BJ (cell line): Measurements from ENCODE around the gene STRADA. TPM values are rescaled to one million over a fixed set of nuclear protein-coding genes. Genes with fewer than 3 reads are reported as not detected.

ENCODE experiments used
- CTCF ChIA-PET: fragments of 350-600 bp; formaldehyde crosslinking; extraction: SDS; loops from one replicate; lab custom pipeline; 2021; ENCODE audit warnings: antibody characterized with exemption, inconsistent platforms; lab: Yijun Ruan, JAX
- POLR2A ChIA-PET: fragments of 300-600 bp; sonication (Branson Sonifier 250); formaldehyde crosslinking; extraction: SDS; loops from one replicate; lab custom pipeline; 2021; ENCODE audit warnings: antibody characterized with exemption; lab: Charles Lee
- DNase-seq: peaks from one replicate; pipeline ENCODE4 v3.0.0-alpha.2; 2011; ENCODE audit warnings: low read depth
- H3K27me3 ChIP-seq: 2 replicates; pipeline ENCODE4 v1.6.0; 2011; ENCODE audit warnings: low read length; ENCODE audit not compliant: control insufficient read depth, insufficient read depth
- H3K36me3 ChIP-seq: 2 replicates; pipeline ENCODE4 v1.5.1; 2011; ENCODE audit warnings: low read length; ENCODE audit not compliant: control insufficient read depth, insufficient read depth
- H3K4me3 ChIP-seq: 2 replicates; pipeline ENCODE4 v1.5.1; 2011; ENCODE audit warnings: low read depth, mild to moderate bottlenecking, control low read depth, low read length
- polyA plus RNA-seq: library from polyadenylated mRNA; depleted of rRNA; stranded (reverse); fragments of >200 nt; gene quantifications from 2 replicates; pipeline ENCODE4 v1.2.3, GENCODE V29; 2011
- TF ChIP-seq, protein P1 (sequence below): IDR thresholded peaks from 2 replicates; pipeline ENCODE4 v1.5.1; 2011; ENCODE audit warnings: low read depth, mild to moderate bottlenecking, control low read depth, inconsistent platforms, low read length, moderate library complexity; ENCODE audit not compliant: insufficient read depth

STRADA gene
- polyA plus RNA-seq, 1 experiment, result 30.9 TPM

GRCh38 chr17:63703029-63703428 is 38.6 kb downstream of the STRADA start:
- DNase-seq, result no peak
- Histone ChIP-seq H3K27me3 (no peaks in the 10 kb centered on the region), H3K4me3 (no peak overlapping the region), H3K36me3 (peaks cover 3% of the 10 kb centered on the region; the same call in 1 of the 2 replicates)
- CTCF ChIA-PET, result interaction anchor here (0.6 to 1.0 kb wide), 2 partner anchors 10 to 39 kb away, joined by 3 to 6 read pairs; partner anchors contain the start of gene STRADA
- TF ChIP-seq, protein P1, sequence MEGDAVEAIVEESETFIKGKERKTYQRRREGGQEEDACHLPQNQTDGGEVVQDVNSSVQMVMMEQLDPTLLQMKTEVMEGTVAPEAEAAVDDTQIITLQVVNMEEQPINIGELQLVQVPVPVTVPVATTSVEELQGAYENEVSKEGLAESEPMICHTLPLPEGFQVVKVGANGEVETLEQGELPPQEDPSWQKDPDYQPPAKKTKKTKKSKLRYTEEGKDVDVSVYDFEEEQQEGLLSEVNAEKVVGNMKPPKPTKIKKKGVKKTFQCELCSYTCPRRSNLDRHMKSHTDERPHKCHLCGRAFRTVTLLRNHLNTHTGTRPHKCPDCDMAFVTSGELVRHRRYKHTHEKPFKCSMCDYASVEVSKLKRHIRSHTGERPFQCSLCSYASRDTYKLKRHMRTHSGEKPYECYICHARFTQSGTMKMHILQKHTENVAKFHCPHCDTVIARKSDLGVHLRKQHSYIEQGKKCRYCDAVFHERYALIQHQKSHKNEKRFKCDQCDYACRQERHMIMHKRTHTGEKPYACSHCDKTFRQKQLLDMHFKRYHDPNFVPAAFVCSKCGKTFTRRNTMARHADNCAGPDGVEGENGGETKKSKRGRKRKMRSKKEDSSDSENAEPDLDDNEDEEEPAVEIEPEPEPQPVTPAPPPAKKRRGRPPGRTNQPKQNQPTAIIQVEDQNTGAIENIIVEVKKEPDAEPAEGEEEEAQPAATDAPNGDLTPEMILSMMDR, result no peak
- POLR2A ChIA-PET, result no interaction called here

DNA sequence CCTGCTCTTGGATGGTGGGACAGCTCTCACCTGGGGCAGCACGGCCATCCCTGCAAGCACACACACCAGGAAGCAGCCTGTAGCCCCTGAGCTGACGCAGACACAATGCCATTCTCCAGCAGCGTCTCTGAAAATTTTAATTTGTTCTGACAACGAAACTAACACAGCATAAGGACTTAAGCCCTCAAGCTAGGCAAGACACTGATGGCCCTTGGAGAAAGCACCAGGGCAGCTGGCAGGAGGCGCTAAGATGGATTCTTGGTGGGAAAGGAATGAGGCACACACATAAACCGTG is 38.9 kb downstream of the STRADA start:
- ChIA-PET CTCF (interaction anchor here (0.6 to 1.0 kb wide), 3 partner anchors 10 to 39 kb away, joined by 3 to 6 read pairs (median 3); partner anchors contain the start of gene STRADA), POLR2A (no interaction called here)
- TF ChIP-seq, protein P1, result no peak
- DNase-seq, result no peak
- no peaks in the 10 kb centered on the region for H3K27me3 ChIP-seq
- peaks cover 3% of the 10 kb centered on the region; the same call in 1 of the 2 replicates for H3K36me3 ChIP-seq
- no peak overlapping the region for H3K4me3 ChIP-seq

DNA sequence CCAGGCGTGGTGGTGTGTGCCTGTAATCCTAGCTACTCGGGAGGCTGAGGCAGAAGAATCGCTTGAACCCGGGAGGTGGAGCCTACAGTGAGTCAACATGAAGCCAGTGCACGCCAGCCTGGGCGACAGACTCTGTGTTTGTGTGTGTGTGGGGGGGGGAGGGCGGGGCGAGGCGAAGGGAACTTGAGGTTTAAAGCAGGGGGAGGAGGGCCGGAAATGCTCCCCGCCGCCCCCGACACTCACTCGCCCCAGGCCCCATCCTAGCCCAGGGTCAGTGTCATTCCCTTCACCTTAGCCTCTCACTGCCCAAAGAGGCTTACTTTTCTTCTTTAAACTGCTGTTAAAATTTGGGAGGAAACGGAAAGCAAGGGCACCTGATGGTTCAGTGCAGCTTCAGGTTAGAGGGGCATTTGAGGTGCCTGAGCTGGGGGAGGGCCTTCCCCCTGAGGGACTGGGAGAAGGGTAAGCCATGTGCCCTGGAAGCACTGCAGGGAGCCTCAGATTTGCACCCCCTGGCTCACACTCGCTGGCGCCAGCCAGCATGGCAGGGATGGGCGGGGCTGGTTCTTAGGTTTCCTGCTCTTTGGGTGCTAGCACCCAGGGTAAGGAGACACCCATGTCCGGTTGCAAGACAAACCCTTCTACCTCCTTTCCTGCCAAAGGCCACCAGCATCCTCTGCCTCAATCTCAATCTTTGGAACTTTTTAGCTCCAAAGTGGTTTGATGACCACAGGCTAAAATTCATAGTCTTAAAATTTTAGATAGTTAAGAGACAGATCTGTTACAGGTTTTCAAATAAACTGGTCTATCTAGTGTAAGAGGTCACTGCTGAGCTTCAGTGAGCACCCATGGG is 39.5 kb downstream of the STRADA start:
- TF ChIP-seq, protein P1, result no peak
- Histone ChIP-seq H3K4me3 (no peak overlapping the region), H3K27me3 (no peaks in the 10 kb centered on the region), H3K36me3 (peaks cover 3% of the 10 kb centered on the region; the same call in 1 of the 2 replicates)
- ChIA-PET CTCF (interaction anchor here (0.6 to 1.0 kb wide), 3 partner anchors 9 to 40 kb away, joined by 3 to 6 read pairs (median 3); partner anchors contain the start of gene STRADA), POLR2A (no interaction called here)
- DNase-seq, result no peak

GRCh38 chr17:63701456-63701820 is 40.2 kb downstream of the STRADA start:
- no peaks in the 10 kb centered on the region for H3K27me3 ChIP-seq
- H3K4me3 ChIP-seq, result no peak overlapping the region
- ChIA-PET POLR2A (no interaction called here), CTCF (interaction anchor here (1.3 kb wide), 1 partner anchor 9 kb away, joined by 4 read pairs; no protein-coding TSS in a partner anchor)
- DNase-seq, result no peak
- peaks cover 2% of the 10 kb centered on the region for H3K36me3 ChIP-seq
- TF ChIP-seq, protein P1, result no peak
